ENCODE data around the gene KRT25.

Gene KRT25

GRCh38 chr17:40724656-40725055 lies 30.5 kb downstream of the KRT25 start:
- peaks cover 16% of the 10 kb centered on the region for H3K4me1 Mint-ChIP-seq
- no peak overlapping the region for H3K4me3 Mint-ChIP-seq
- H3K9me3 Mint-ChIP-seq, result no peaks in the 10 kb centered on the region
- peaks cover 15% of the 10 kb centered on the region for H3K27me3 Mint-ChIP-seq
- no peaks in the 10 kb centered on the region for H3K36me3 Mint-ChIP-seq
- H3K27ac Mint-ChIP-seq, result no peak overlapping the region
- no peak for ATAC-seq

- Mint-ChIP-seq H3K4me3 (no peak overlapping the region), H3K4me1 (peaks cover 4% of the 10 kb centered on the region), H3K9me3 (no peaks in the 10 kb centered on the region), H3K27me3 (peaks cover 15% of the 10 kb centered on the region), H3K27ac (no peak overlapping the region), H3K36me3 (no peaks in the 10 kb centered on the region)
- ATAC-seq, result no peak
Observed at GRCh38 chr17:40722241-40722640, 32.9 kb downstream of the KRT25 start.

- Mint-ChIP-seq H3K4me3 (no peak overlapping the region), H3K9me3 (no peaks in the 10 kb centered on the region), H3K27me3 (peaks cover 15% of the 10 kb centered on the region), H3K4me1 (no peaks in the 10 kb centered on the region), H3K36me3 (no peaks in the 10 kb centered on the region), H3K27ac (no peak overlapping the region)
- no peak for ATAC-seq
Observed at GRCh38 chr17:40720899-40721298, 34.2 kb downstream of the KRT25 start.

GRCh38 chr17:40718930-40719329 lies 36.2 kb downstream of the KRT25 start:
- no peak for ATAC-seq
- H3K36me3 Mint-ChIP-seq, result no peaks in the 10 kb centered on the region
- H3K27ac Mint-ChIP-seq, result no peak overlapping the region
- no peak overlapping the region for H3K4me3 Mint-ChIP-seq
- H3K27me3 Mint-ChIP-seq, result peaks cover 25% of the 10 kb centered on the region
- no peaks in the 10 kb centered on the region for H3K4me1 Mint-ChIP-seq
- H3K9me3 Mint-ChIP-seq, result no peaks in the 10 kb centered on the region

GRCh38 chr17:40717776-40718175 lies 37.4 kb downstream of the KRT25 start:
- Mint-ChIP-seq H3K9me3 (no peaks in the 10 kb centered on the region), H3K36me3 (no peaks in the 10 kb centered on the region), H3K4me1 (no peaks in the 10 kb centered on the region), H3K4me3 (no peak overlapping the region), H3K27me3 (peaks cover 19% of the 10 kb centered on the region), H3K27ac (no peak overlapping the region)
- no peak for ATAC-seq

- no peaks in the 10 kb centered on the region for H3K4me1 Mint-ChIP-seq
- H3K9me3 Mint-ChIP-seq, result no peaks in the 10 kb centered on the region
- ATAC-seq, result no peak
- H3K27ac Mint-ChIP-seq, result no peak overlapping the region
- peaks cover 19% of the 10 kb centered on the region for H3K27me3 Mint-ChIP-seq
- no peaks in the 10 kb centered on the region for H3K36me3 Mint-ChIP-seq
- H3K4me3 Mint-ChIP-seq, result no peak overlapping the region
Observed at GRCh38 chr17:40714473-40714872, 40.7 kb downstream of the KRT25 start.

GRCh38 chr17:40707745-40708144 lies 47.4 kb downstream of the KRT25 start:
- no peak overlapping the region for H3K4me3 Mint-ChIP-seq
- no peaks in the 10 kb centered on the region for H3K36me3 Mint-ChIP-seq
- no peak overlapping the region for H3K27ac Mint-ChIP-seq
- no peaks in the 10 kb centered on the region for H3K4me1 Mint-ChIP-seq
- ATAC-seq, result no peak
- H3K27me3 Mint-ChIP-seq, result peaks cover 44% of the 10 kb centered on the region
- no peaks in the 10 kb centered on the region for H3K9me3 Mint-ChIP-seq

- Mint-ChIP-seq H3K27ac (no peak overlapping the region), H3K4me1 (no peaks in the 10 kb centered on the region), H3K4me3 (no peak overlapping the region), H3K9me3 (no peaks in the 10 kb centered on the region), H3K36me3 (no peaks in the 10 kb centered on the region), H3K27me3 (peaks cover 44% of the 10 kb centered on the region)
- no peak for ATAC-seq
Observed at GRCh38 chr17:40705584-40705983, 49.5 kb downstream of the KRT25 start.

- H3K36me3 Mint-ChIP-seq, result no peaks in the 10 kb centered on the region
- peaks cover 61% of the 10 kb centered on the region for H3K27me3 Mint-ChIP-seq
- H3K9me3 Mint-ChIP-seq, result no peaks in the 10 kb centered on the region
Observed at GRCh38 chr17:40703652-40704051, 51.5 kb downstream of the KRT25 start, which contains the start of gene KRT24. Gene KRT24, minus strand, starts transcription at chr17:40703752. Its CDS starts 59 bp downstream, at chr17:40703693.

GRCh38 chr17:40702271-40702670 lies 52.9 kb downstream of the KRT25 start:
- Mint-ChIP-seq H3K9me3 (no peaks in the 10 kb centered on the region), H3K36me3 (no peaks in the 10 kb centered on the region), H3K4me1 (no peaks in the 10 kb centered on the region), H3K27ac (no peak overlapping the region), H3K4me3 (no peak overlapping the region), H3K27me3 (peaks cover 56% of the 10 kb centered on the region)
- no peak for ATAC-seq

More at GRCh38 chr17:40703652-40704051, 51.5 kb downstream of the KRT25 start, which contains the start of gene KRT24:
- Mint-ChIP-seq H3K4me3 (no peak within 1 kb of the TSS), H3K4me1 (no peaks in the 10 kb centered on the region), H3K27ac (no peak within 1 kb of the TSS)
- no peak for ATAC-seq

GRCh38 chr17:40699853-40700252 lies 55.3 kb downstream of the KRT25 start:
- Mint-ChIP-seq H3K4me1 (no peaks in the 10 kb centered on the region), H3K9me3 (no peaks in the 10 kb centered on the region), H3K36me3 (no peaks in the 10 kb centered on the region), H3K4me3 (no peak overlapping the region), H3K27me3 (peaks cover 43% of the 10 kb centered on the region), H3K27ac (no peak overlapping the region)
- no peak for ATAC-seq

GRCh38 chr17:40699371-40699770 lies 55.8 kb downstream of the KRT25 start:
- H3K27me3 Mint-ChIP-seq, result peaks cover 38% of the 10 kb centered on the region
- H3K36me3 Mint-ChIP-seq, result no peaks in the 10 kb centered on the region
- H3K4me1 Mint-ChIP-seq, result no peaks in the 10 kb centered on the region
- H3K9me3 Mint-ChIP-seq, result no peaks in the 10 kb centered on the region
- no peak overlapping the region for H3K27ac Mint-ChIP-seq
- no peak for ATAC-seq
- H3K4me3 Mint-ChIP-seq, result no peak overlapping the region
